ENCODE measurements around the gene PNPO.

The PNPO gene

DNA sequence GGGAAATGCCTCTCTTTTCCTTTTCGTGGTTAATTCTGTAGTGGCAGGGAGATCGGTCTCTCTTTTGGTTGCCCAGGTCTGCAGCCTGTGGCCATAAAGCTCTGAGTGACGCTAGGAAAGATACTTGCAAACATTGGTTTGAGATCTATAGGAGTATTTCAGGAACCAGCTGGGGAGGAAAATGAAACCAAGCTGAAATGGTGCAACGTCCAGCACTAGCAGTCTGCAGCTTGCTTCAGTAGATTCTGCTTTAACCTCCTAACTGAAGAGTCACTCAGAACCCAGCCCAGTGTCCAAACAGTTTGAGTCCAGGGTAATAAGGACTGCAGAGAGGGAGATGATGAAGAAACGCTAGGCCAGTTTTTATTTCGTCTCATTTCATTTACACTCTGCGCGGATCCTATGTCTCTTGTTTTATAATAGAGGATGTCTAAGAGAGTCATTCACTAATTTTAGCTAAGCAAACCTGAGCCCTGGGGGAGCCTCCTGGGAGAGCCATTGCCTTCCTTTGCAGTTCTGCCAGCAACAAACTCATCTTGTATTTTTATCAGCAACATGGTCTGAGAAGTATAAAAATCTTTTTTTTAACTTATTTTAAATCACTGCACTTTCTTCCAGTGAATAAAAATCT lies 33.3 kb upstream of the PNPO start:
- no peaks in the 10 kb centered on the region for H3K9me3 ChIP-seq (ENCODE audit: insufficient read depth, low read length, severe bottlenecking)
- H3K79me2 ChIP-seq (ENCODE audit: insufficient read depth, low read length) = peaks cover 52% of the 10 kb centered on the region
- no peak overlapping the region for H3K27ac ChIP-seq (ENCODE audit: low read length)
- H3K4me2 ChIP-seq (ENCODE audit: insufficient read depth, low read length) = no peak overlapping the region
- TF ChIP-seq, protein P1, sequence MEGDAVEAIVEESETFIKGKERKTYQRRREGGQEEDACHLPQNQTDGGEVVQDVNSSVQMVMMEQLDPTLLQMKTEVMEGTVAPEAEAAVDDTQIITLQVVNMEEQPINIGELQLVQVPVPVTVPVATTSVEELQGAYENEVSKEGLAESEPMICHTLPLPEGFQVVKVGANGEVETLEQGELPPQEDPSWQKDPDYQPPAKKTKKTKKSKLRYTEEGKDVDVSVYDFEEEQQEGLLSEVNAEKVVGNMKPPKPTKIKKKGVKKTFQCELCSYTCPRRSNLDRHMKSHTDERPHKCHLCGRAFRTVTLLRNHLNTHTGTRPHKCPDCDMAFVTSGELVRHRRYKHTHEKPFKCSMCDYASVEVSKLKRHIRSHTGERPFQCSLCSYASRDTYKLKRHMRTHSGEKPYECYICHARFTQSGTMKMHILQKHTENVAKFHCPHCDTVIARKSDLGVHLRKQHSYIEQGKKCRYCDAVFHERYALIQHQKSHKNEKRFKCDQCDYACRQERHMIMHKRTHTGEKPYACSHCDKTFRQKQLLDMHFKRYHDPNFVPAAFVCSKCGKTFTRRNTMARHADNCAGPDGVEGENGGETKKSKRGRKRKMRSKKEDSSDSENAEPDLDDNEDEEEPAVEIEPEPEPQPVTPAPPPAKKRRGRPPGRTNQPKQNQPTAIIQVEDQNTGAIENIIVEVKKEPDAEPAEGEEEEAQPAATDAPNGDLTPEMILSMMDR (IDR thresholded peaks at IDR 0.05; ENCODE audit: borderline replicate concordance, extremely low read depth, low read length, poor library complexity, severe bottlenecking) = no peak
- TF ChIP-seq EZH2 (IDR thresholded peaks at IDR 0.05; ENCODE audit: borderline replicate concordance, low read depth, low read length, severe bottlenecking) = no peak
- H3K4me1 ChIP-seq (ENCODE audit: insufficient read depth, low read length) = no peaks in the 10 kb centered on the region
- DNase-seq (no peak), ATAC-seq (ENCODE audit: insufficient read depth, low read depth) (no peak)
- H3K9ac ChIP-seq (ENCODE audit: low read depth, low read length) = no peak overlapping the region
- peaks cover 18% of the 10 kb centered on the region for H4K20me1 ChIP-seq (ENCODE audit: insufficient read depth, low read length)
- no peak overlapping the region for H2AFZ ChIP-seq (ENCODE audit: low read depth, low read length)
- H3K36me3 ChIP-seq (ENCODE audit: insufficient read depth, low read length) = peaks cover 7% of the 10 kb centered on the region
- H3K4me3 ChIP-seq (ENCODE audit: low read depth in 1 of 2, low read length in 2 of 2) = no peak overlapping the region
- no peaks in the 10 kb centered on the region for H3K27me3 ChIP-seq (ENCODE audit: insufficient read depth, low read length, poor library complexity)

DNA sequence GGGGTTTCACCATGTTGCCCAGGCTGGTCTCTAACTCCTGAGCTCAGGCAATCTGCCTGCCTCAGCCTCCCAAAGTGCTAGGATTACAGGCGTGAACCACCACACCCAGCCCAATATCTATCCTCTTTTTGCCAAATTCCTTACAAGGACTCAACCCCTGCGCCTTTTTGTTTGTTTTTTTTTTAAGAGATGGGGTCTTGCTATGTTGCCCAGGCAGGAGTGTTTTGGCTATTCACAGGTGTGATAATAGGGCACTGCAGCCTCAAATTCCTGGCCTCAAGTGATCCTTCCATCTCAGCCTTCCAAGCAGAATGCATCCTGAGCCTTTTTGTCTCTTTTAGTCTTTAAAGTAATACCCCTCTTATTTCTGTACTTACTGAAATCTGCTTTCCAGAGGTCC lies 28.3 kb upstream of the PNPO start:
- TF ChIP-seq, protein P1 (IDR thresholded peaks at IDR 0.05; ENCODE audit: borderline replicate concordance, extremely low read depth, low read length, poor library complexity, severe bottlenecking) = no peak
- no peak for TF ChIP-seq EZH2 (IDR thresholded peaks at IDR 0.05; ENCODE audit: borderline replicate concordance, low read depth, low read length, severe bottlenecking)
- no peak for DNase-seq
- Histone ChIP-seq H3K4me1 (ENCODE audit: insufficient read depth, low read length) (no peaks in the 10 kb centered on the region), H3K9ac (ENCODE audit: low read depth, low read length) (no peak overlapping the region), H3K4me2 (ENCODE audit: insufficient read depth, low read length) (no peak overlapping the region), H3K9me3 (ENCODE audit: insufficient read depth, low read length, severe bottlenecking) (no peaks in the 10 kb centered on the region), H3K27ac (ENCODE audit: low read length) (no peak overlapping the region), H4K20me1 (ENCODE audit: insufficient read depth, low read length) (peaks cover 4% of the 10 kb centered on the region; the same call in 1 of the 2 replicates), H2AFZ (ENCODE audit: low read depth, low read length) (no peak overlapping the region), H3K36me3 (ENCODE audit: insufficient read depth, low read length) (peaks cover 26% of the 10 kb centered on the region), H3K27me3 (ENCODE audit: insufficient read depth, low read length, poor library complexity) (no peaks in the 10 kb centered on the region), H3K4me3 (ENCODE audit: low read depth in 1 of 2, low read length in 2 of 2) (no peak overlapping the region), H3K79me2 (ENCODE audit: insufficient read depth, low read length) (peaks cover 27% of the 10 kb centered on the region)
- ATAC-seq (ENCODE audit: insufficient read depth, low read depth) = no peak

DNA sequence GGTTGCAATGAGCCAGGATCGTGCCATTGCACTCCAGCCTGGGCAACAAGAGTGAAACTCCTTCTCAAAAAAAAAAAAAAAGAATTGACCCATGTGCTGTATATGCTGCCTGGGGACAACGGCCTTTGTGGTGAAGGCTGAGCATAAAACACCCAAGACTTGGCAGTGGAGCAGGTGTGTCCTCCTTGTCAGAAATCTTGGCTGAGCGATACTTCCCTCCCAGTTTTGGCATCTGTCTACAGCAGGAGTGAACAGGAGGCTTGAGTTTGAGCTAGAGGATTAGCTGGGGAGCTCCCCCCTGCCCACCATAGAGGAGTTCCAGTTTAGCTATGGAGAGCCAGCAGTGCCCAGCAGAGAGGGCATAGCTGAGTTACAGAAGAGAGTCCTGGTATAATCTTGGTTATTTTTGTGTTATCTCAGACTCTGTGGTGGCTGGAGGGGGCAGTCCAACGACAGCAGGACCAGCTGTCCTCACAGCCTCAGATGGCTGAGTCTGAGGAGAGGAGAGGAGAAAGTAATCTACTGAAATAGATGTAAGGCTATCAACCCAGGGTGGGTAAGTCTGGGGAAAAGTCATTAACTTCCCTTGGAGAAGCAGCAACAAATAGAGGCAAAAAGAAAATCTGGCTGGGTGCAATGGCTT lies 26.9 kb upstream of the PNPO start:
- H4K20me1 ChIP-seq (ENCODE audit: insufficient read depth, low read length) = no peaks in the 10 kb centered on the region
- H3K4me1 ChIP-seq (ENCODE audit: insufficient read depth, low read length) = no peaks in the 10 kb centered on the region
- H3K36me3 ChIP-seq (ENCODE audit: insufficient read depth, low read length) = peaks cover 30% of the 10 kb centered on the region
- no peak for TF ChIP-seq EZH2 (IDR thresholded peaks at IDR 0.05; ENCODE audit: borderline replicate concordance, low read depth, low read length, severe bottlenecking)
- TF ChIP-seq, protein P1 (IDR thresholded peaks at IDR 0.05; ENCODE audit: borderline replicate concordance, extremely low read depth, low read length, poor library complexity, severe bottlenecking) = no peak
- H3K27me3 ChIP-seq (ENCODE audit: insufficient read depth, low read length, poor library complexity) = no peaks in the 10 kb centered on the region
- H2AFZ ChIP-seq (ENCODE audit: low read depth, low read length) = no peak overlapping the region
- H3K9me3 ChIP-seq (ENCODE audit: insufficient read depth, low read length, severe bottlenecking) = no peaks in the 10 kb centered on the region
- ATAC-seq (ENCODE audit: insufficient read depth, low read depth) (no peak), DNase-seq (no peak)
- H3K9ac ChIP-seq (ENCODE audit: low read depth, low read length) = no peak overlapping the region
- no peak overlapping the region for H3K27ac ChIP-seq (ENCODE audit: low read length)
- H3K4me3 ChIP-seq (ENCODE audit: low read depth in 1 of 2, low read length in 2 of 2) = no peak overlapping the region
- no peak overlapping the region for H3K4me2 ChIP-seq (ENCODE audit: insufficient read depth, low read length)
- H3K79me2 ChIP-seq (ENCODE audit: insufficient read depth, low read length) = peaks cover 19% of the 10 kb centered on the region; the same call in 1 of the 2 replicates
